ENCODE data around the gene RDM1.

RDM1 gene

DNA sequence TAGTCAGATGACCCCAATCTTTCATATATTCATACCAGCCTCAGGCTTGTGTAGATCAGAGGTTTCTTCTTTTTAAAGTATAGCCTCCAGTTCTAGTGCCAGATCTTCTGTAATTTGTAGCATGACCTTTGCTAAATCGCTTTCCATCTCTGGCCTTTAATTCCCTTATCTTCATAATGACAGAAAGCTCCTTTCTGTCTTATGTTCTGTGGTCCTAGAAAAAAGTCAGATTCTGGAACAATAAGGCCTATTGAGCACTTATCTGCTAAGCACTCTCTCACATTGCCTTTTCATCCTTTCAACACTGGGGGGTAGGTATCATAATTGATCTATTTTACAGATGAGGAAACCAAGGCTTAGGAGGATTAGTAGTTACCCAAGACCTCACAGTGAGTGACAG, 41.5 kb upstream of the RDM1 start:
- Histone ChIP-seq H3K9ac (ENCODE audit: low read length) (no peak overlapping the region), H3K4me2 (ENCODE audit: low read length) (no peak overlapping the region), H4K20me1 (ENCODE audit: insufficient read depth, low read length) (no peaks in the 10 kb centered on the region), H3K4me1 (ENCODE audit: insufficient read depth, low read length, severe bottlenecking) (no peaks in the 10 kb centered on the region), H2AFZ (ENCODE audit: low read length) (no peak overlapping the region), H3K4me3 (ENCODE audit: low read depth, low read length, poor library complexity, severe bottlenecking) (no peak overlapping the region), H3K27me3 (ENCODE audit: insufficient read depth, low read length) (no peaks in the 10 kb centered on the region), H3K36me3 (ENCODE audit: insufficient read depth, low read length) (no peaks in the 10 kb centered on the region), H3K27ac (ENCODE audit: low read depth, low read length, poor library complexity, severe bottlenecking) (no peak overlapping the region), H3K9me2 (ENCODE audit: low read depth, low read length) (no peaks in the 10 kb centered on the region), H3F3A (ENCODE audit: insufficient read depth, low read length) (no peaks in the 10 kb centered on the region), H3K9me3 (ENCODE audit: low read length) (no peaks in the 10 kb centered on the region), H3K79me2 (ENCODE audit: insufficient read depth, low read length) (no peaks in the 10 kb centered on the region)
- TF ChIP-seq, protein P1, sequence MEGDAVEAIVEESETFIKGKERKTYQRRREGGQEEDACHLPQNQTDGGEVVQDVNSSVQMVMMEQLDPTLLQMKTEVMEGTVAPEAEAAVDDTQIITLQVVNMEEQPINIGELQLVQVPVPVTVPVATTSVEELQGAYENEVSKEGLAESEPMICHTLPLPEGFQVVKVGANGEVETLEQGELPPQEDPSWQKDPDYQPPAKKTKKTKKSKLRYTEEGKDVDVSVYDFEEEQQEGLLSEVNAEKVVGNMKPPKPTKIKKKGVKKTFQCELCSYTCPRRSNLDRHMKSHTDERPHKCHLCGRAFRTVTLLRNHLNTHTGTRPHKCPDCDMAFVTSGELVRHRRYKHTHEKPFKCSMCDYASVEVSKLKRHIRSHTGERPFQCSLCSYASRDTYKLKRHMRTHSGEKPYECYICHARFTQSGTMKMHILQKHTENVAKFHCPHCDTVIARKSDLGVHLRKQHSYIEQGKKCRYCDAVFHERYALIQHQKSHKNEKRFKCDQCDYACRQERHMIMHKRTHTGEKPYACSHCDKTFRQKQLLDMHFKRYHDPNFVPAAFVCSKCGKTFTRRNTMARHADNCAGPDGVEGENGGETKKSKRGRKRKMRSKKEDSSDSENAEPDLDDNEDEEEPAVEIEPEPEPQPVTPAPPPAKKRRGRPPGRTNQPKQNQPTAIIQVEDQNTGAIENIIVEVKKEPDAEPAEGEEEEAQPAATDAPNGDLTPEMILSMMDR (IDR thresholded peaks at IDR 0.05; ENCODE audit: low read length): no peak
- no peak for TF ChIP-seq EZH2 (IDR thresholded peaks at IDR 0.05; ENCODE audit: borderline replicate concordance, low read length)

- no peak overlapping the region for H3K4me3 ChIP-seq (ENCODE audit: low read depth, low read length, poor library complexity, severe bottlenecking)
These were observed 39.2 kb upstream of the RDM1 start for GRCh38 chr17:35969558-35970380.

DNA sequence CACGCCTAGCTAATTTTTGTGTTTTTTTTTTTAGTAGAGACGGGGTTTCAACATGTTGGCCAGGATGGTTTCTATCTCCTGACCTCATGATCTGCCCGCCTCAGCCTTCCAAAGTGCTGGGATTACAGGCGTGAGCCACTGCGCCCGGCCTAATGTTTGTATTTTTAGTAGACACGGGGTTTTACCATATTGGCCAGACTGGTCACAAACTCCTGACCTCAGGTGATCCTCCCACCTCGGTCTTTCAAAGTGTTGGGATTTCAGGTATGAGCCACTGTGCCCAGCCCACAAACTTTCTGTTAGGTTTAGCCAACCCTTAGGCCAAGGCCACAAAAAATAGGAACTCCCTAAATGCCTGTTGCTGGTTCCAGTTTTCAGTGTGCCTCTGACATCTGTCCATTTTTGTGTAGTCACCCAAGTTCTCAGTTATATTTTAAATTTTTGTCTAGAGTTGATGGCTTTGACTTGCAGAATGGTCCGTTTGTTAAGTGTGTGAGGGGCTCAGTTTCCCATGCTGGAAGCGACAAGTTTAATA, 38.0 kb upstream of the RDM1 start:
- Histone ChIP-seq H3K9ac (ENCODE audit: low read length) (no peak overlapping the region), H3K27me3 (ENCODE audit: insufficient read depth, low read length) (no peaks in the 10 kb centered on the region; the same call in 1 of the 2 replicates), H3K79me2 (ENCODE audit: insufficient read depth, low read length) (no peaks in the 10 kb centered on the region), H3K4me1 (ENCODE audit: insufficient read depth, low read length, severe bottlenecking) (no peaks in the 10 kb centered on the region), H2AFZ (ENCODE audit: low read length) (no peak overlapping the region), H3K27ac (ENCODE audit: low read depth, low read length, poor library complexity, severe bottlenecking) (no peak overlapping the region), H3F3A (ENCODE audit: insufficient read depth, low read length) (no peaks in the 10 kb centered on the region), H3K4me3 (ENCODE audit: low read depth, low read length, poor library complexity, severe bottlenecking) (no peak overlapping the region), H3K36me3 (ENCODE audit: insufficient read depth, low read length) (no peaks in the 10 kb centered on the region), H3K9me2 (ENCODE audit: low read depth, low read length) (no peaks in the 10 kb centered on the region), H3K4me2 (ENCODE audit: low read length) (no peak overlapping the region), H3K9me3 (ENCODE audit: low read length) (no peaks in the 10 kb centered on the region), H4K20me1 (ENCODE audit: insufficient read depth, low read length) (no peaks in the 10 kb centered on the region)
- TF ChIP-seq, protein P1 (IDR thresholded peaks at IDR 0.05; ENCODE audit: low read length): no peak
- no peak for TF ChIP-seq EZH2 (IDR thresholded peaks at IDR 0.05; ENCODE audit: borderline replicate concordance, low read length)

More at GRCh38 chr17:35969558-35970380, 39.2 kb upstream of the RDM1 start:
- Histone ChIP-seq H3K4me1 (ENCODE audit: insufficient read depth, low read length, severe bottlenecking) (no peaks in the 10 kb centered on the region), H3K79me2 (ENCODE audit: insufficient read depth, low read length) (no peaks in the 10 kb centered on the region), H3K27me3 (ENCODE audit: insufficient read depth, low read length) (no peaks in the 10 kb centered on the region), H2AFZ (ENCODE audit: low read length) (no peak overlapping the region), H3K9me2 (ENCODE audit: low read depth, low read length) (no peaks in the 10 kb centered on the region), H3F3A (ENCODE audit: insufficient read depth, low read length) (no peaks in the 10 kb centered on the region), H3K9ac (ENCODE audit: low read length) (no peak overlapping the region), H3K4me2 (ENCODE audit: low read length) (no peak overlapping the region), H3K36me3 (ENCODE audit: insufficient read depth, low read length) (no peaks in the 10 kb centered on the region), H3K27ac (ENCODE audit: low read depth, low read length, poor library complexity, severe bottlenecking) (no peak overlapping the region), H4K20me1 (ENCODE audit: insufficient read depth, low read length) (no peaks in the 10 kb centered on the region), H3K9me3 (ENCODE audit: low read length) (no peaks in the 10 kb centered on the region)
- no peak for TF ChIP-seq EZH2 (IDR thresholded peaks at IDR 0.05; ENCODE audit: borderline replicate concordance, low read length)
- TF ChIP-seq, protein P1 (IDR thresholded peaks at IDR 0.05; ENCODE audit: low read length): peak; percentile 78

Data from OCI-LY1 (cell line).